Prostate gland (tissue), 2 donors: ENCODE data around the gene WDR35.

Source experiments
- POLR2A ChIP-seq: fragments of 450-650 bp; IDR thresholded peaks from one replicate; pipeline ENCODE4 v1.6.1; 2016; ENCODE audit warnings: antibody characterized with exemption, mild to moderate bottlenecking
- POLR2AphosphoS5 ChIP-seq: sonication (generic); formaldehyde crosslinking; IDR thresholded peaks from one replicate; pipeline ENCODE4 v1.6.1; 2017; ENCODE audit warnings: antibody characterized with exemption
- TF ChIP-seq, protein P1 (sequence below), 4 experiments: fragments of 200-600 bp in 2 of 4; fragments of 450-650 bp in 2 of 4; sonication (generic) in 2 of 4; IDR thresholded peaks; 1 replicate in 3 of 4; 2 replicates in 1 of 4; pipeline ENCODE4 v1.5.1; 2016 to 2019; ENCODE audit warnings: antibody characterized with exemption in 4 of 4, mild to moderate bottlenecking in 2 of 4, moderate library complexity in 2 of 4

DNA sequence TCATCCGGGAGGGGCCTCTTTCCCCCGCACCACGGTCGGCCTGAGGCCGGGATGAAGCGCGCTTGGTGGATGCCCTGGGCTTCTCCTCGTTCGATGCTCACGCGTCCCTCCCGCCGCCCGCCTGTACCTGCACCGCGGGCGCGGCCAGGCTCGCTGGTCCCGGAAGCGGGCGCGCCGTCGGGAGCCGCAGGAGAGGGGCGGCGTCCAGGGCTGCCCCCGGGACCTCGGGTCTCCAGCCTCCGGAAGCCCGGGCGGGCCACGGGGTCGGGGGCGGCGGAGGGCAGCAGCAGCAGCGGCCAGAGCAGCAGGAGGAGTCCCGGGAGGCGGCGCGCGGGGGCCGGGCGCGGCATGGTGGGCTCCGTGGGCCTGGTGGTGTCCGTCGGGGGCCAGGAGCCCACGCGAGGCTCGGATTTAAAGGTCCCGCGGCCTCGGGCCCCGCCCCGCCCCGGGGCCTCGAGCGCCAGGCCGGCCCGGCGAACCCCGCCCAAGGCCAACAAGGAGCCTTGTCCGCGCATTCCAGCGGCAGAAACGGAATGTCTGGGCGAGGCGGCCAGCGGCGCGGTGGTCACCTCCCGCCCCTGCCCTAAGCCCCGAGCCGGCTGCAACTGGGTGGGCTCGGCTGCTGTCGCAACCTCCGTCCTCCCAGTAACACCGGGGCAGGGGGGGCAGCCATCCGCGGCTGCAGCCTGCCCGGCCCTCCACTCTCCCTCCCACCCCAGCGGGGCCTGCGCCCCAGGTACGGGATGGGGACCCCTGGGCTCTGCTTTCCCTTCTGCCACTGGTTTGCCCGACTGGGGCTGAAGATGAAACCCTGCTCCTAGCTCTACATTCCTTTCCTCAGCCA is 22.6 kb upstream of the WDR35 start, which contains the start of gene MATN3:
- no peak for TF ChIP-seq POLR2A
- TF ChIP-seq, protein P1, sequence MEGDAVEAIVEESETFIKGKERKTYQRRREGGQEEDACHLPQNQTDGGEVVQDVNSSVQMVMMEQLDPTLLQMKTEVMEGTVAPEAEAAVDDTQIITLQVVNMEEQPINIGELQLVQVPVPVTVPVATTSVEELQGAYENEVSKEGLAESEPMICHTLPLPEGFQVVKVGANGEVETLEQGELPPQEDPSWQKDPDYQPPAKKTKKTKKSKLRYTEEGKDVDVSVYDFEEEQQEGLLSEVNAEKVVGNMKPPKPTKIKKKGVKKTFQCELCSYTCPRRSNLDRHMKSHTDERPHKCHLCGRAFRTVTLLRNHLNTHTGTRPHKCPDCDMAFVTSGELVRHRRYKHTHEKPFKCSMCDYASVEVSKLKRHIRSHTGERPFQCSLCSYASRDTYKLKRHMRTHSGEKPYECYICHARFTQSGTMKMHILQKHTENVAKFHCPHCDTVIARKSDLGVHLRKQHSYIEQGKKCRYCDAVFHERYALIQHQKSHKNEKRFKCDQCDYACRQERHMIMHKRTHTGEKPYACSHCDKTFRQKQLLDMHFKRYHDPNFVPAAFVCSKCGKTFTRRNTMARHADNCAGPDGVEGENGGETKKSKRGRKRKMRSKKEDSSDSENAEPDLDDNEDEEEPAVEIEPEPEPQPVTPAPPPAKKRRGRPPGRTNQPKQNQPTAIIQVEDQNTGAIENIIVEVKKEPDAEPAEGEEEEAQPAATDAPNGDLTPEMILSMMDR (IDR thresholded peaks at IDR 0.05) = no peak
- TF ChIP-seq POLR2AphosphoS5 = no peak
